Measurements from ENCODE around the gene SH3PXD2A.
"Not testable (repeated sequence)": the region's sequence is repeated elsewhere in the genome, so short reads cannot be mapped to it uniquely, and the experiment has no call there.

SH3PXD2A gene

GRCh38 chr10:103786020-103786419 is 69.4 kb downstream of the SH3PXD2A start:
- no peak for DNase-seq

- DNase-seq: no peak
These were observed 70.5 kb downstream of the SH3PXD2A start for GRCh38 chr10:103784723-103785418.

- no peak for DNase-seq
These were observed 71.3 kb downstream of the SH3PXD2A start for GRCh38 chr10:103784089-103784488.

- no peak for DNase-seq
These were observed 71.7 kb downstream of the SH3PXD2A start for GRCh38 chr10:103783681-103784080.

GRCh38 chr10:103781329-103782061 is 73.9 kb downstream of the SH3PXD2A start:
- no peak for DNase-seq

- DNase-seq: no peak
These were observed 74.9 kb downstream of the SH3PXD2A start for GRCh38 chr10:103780242-103781149.

GRCh38 chr10:103778358-103779139 is 76.8 kb downstream of the SH3PXD2A start:
- no peak for DNase-seq

GRCh38 chr10:103776878-103777591 is 78.3 kb downstream of the SH3PXD2A start:
- no peak for DNase-seq

- DNase-seq: no peak
These were observed 79.6 kb downstream of the SH3PXD2A start for GRCh38 chr10:103775776-103776175.

GRCh38 chr10:103772846-103773245 is 82.5 kb downstream of the SH3PXD2A start:
- not testable (repeated sequence) for DNase-seq

GRCh38 chr10:103772096-103772845 is 83.1 kb downstream of the SH3PXD2A start:
- peak; percentile 32 for DNase-seq

GRCh38 chr10:103770139-103770538 is 85.2 kb downstream of the SH3PXD2A start:
- no peak for DNase-seq

- no peak for DNase-seq
These were observed 86.2 kb downstream of the SH3PXD2A start for GRCh38 chr10:103769176-103769575.

GRCh38 chr10:103768345-103768744 is 87.0 kb downstream of the SH3PXD2A start:
- no peak for DNase-seq

- no peak for DNase-seq
These were observed 87.6 kb downstream of the SH3PXD2A start for GRCh38 chr10:103767756-103768155.

- no peak for DNase-seq
These were observed 88.4 kb downstream of the SH3PXD2A start for GRCh38 chr10:103766751-103767505.

- no peak for DNase-seq
These were observed 89.4 kb downstream of the SH3PXD2A start for GRCh38 chr10:103765981-103766380.

GRCh38 chr10:103765168-103765567 is 90.2 kb downstream of the SH3PXD2A start:
- no peak for DNase-seq

- DNase-seq: no peak
These were observed 90.9 kb downstream of the SH3PXD2A start for GRCh38 chr10:103764296-103765088.

Measured in NCI-H1092 treated with DMSO at 0.1 percent for 48 hours (cell line).